Body of pancreas (tissue), 4 donors: ENCODE measurements around the gene CFAP54.

Source experiments
- POLR2A ChIP-seq, 3 donors: fragments of 450-650 bp; IDR thresholded peaks; one replicate each; pipeline ENCODE4 v1.6.1; 2016; ENCODE audit warnings: antibody characterized with exemption in 3 of 3, mild to moderate bottlenecking in 2 of 3
- TF ChIP-seq, protein P1 (sequence below), 7 experiments: fragments of 450-650 bp in 4 of 7; fragments of 200-600 bp in 3 of 7; sonication (generic) in 3 of 7; IDR thresholded peaks; one replicate each; pipeline ENCODE4 v1.5.1; 2016 to 2019; ENCODE audit warnings: antibody characterized with exemption in 7 of 7

DNA sequence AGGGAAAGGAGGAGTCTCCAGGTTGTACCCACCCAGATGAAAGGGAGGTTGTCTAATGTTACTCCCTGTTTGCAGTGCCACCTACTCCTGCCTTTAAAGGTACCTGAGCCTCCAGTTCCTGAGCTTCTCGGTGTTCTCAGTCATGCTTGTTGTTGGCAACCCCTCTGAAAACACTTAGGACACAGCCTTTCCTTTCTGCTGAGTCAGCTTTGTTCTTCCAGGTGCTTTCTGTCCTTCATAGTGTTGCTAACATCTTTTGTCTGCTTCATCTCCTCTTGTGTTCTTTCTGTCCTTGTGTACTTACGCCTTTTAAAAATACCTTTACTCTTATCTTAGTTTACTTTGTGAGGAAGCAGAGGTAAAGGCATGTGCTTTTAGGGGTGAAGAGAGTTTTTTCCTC, 320.7 kb downstream of the CFAP54 start:
- TF ChIP-seq, protein P1, sequence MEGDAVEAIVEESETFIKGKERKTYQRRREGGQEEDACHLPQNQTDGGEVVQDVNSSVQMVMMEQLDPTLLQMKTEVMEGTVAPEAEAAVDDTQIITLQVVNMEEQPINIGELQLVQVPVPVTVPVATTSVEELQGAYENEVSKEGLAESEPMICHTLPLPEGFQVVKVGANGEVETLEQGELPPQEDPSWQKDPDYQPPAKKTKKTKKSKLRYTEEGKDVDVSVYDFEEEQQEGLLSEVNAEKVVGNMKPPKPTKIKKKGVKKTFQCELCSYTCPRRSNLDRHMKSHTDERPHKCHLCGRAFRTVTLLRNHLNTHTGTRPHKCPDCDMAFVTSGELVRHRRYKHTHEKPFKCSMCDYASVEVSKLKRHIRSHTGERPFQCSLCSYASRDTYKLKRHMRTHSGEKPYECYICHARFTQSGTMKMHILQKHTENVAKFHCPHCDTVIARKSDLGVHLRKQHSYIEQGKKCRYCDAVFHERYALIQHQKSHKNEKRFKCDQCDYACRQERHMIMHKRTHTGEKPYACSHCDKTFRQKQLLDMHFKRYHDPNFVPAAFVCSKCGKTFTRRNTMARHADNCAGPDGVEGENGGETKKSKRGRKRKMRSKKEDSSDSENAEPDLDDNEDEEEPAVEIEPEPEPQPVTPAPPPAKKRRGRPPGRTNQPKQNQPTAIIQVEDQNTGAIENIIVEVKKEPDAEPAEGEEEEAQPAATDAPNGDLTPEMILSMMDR (IDR thresholded peaks at IDR 0.05): no peak
- TF ChIP-seq POLR2A (IDR thresholded peaks at IDR 0.05): no peak
